ENCODE measurements around the gene CABP2. TPM values are rescaled to one million over a fixed set of nuclear protein-coding genes. Genes with fewer than 3 reads are reported as not detected.

The CABP2 gene
- total RNA-seq, 4 donors from 2014 or later: not detected

DNA sequence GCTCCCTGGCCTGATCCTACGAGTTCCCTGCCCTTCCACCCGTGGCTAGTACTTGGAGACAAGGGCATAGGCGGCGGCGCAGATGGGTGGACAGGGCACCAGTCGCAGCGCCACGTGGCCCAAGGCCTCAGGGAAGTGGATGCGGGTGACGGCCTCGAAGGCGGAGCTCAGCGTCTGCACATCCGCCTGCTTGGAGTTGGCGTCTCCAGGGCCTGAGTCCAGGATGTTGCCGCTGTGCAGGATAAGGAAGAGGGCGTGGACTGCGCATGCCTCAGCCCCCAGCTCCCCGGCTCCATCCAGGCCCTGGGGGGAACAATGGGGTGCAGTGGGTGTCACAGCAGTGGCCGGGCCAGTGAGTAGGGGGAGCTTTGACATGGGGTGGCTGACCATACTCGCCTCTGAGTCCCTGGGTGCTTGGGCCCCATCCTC, 24.7 kb downstream of the CABP2 start:
- H3K4me1 ChIP-seq: peaks cover 0 to 5% (median 3%) of the 10 kb centered on the region in 4 donors
- TF ChIP-seq POLR2A (IDR thresholded peaks at IDR 0.05): no peak
- TF ChIP-seq, protein P1, sequence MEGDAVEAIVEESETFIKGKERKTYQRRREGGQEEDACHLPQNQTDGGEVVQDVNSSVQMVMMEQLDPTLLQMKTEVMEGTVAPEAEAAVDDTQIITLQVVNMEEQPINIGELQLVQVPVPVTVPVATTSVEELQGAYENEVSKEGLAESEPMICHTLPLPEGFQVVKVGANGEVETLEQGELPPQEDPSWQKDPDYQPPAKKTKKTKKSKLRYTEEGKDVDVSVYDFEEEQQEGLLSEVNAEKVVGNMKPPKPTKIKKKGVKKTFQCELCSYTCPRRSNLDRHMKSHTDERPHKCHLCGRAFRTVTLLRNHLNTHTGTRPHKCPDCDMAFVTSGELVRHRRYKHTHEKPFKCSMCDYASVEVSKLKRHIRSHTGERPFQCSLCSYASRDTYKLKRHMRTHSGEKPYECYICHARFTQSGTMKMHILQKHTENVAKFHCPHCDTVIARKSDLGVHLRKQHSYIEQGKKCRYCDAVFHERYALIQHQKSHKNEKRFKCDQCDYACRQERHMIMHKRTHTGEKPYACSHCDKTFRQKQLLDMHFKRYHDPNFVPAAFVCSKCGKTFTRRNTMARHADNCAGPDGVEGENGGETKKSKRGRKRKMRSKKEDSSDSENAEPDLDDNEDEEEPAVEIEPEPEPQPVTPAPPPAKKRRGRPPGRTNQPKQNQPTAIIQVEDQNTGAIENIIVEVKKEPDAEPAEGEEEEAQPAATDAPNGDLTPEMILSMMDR (IDR thresholded peaks at IDR 0.05): no peak
- DNase-seq: no peak
- H3K9me3 ChIP-seq: no peaks in the 10 kb centered on the region
- no peak overlapping the region for H3K27ac ChIP-seq
- H3K27me3 ChIP-seq: no peaks in the 10 kb centered on the region
- peaks cover 0 to 79% (median 0%) of the 10 kb centered on the region in 3 donors for H3K36me3 ChIP-seq
- no peak overlapping the region for H3K4me3 ChIP-seq

DNA sequence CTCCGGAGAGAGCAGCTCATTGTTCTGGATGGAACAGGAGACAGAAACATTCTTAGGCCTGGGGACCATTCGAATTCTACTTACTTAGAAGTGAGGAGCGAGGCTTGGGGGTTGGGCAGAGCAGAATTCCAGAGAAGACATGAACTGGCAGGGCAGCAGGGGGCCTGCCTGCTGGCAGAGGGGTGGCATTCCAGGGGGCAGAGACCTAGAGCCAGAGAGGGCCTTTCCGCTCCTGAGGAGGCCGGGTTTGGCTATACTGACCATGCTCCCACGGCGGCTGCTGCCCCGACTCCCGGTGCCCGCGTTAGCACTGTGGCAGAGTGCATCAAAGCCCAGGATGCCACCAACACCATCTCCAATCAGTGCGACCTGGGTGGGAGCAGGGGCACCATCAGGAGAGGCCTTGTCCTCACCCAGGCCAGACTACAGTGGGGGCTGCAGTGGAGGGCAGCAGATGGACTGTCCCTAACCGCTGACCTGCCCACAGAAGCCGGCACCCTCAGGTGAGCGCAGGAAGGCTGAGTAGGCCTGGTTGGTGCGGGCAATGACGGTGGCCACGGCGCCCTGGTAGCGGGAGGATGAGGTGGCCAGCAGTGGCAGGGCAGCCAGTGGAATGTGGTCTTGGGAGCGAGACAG, 25.5 kb downstream of the CABP2 start:
- DNase-seq: no peak
- no peaks in the 10 kb centered on the region for H3K9me3 ChIP-seq
- H3K27ac ChIP-seq: no peak overlapping the region
- no peaks in the 10 kb centered on the region for H3K4me1 ChIP-seq
- H3K27me3 ChIP-seq: no peaks in the 10 kb centered on the region
- no peak for TF ChIP-seq POLR2A (IDR thresholded peaks at IDR 0.05)
- TF ChIP-seq, protein P1 (IDR thresholded peaks at IDR 0.05): no peak
- peaks cover 0 to 86% (median 0%) of the 10 kb centered on the region in 3 donors for H3K36me3 ChIP-seq
- no peak overlapping the region for H3K4me3 ChIP-seq

DNA sequence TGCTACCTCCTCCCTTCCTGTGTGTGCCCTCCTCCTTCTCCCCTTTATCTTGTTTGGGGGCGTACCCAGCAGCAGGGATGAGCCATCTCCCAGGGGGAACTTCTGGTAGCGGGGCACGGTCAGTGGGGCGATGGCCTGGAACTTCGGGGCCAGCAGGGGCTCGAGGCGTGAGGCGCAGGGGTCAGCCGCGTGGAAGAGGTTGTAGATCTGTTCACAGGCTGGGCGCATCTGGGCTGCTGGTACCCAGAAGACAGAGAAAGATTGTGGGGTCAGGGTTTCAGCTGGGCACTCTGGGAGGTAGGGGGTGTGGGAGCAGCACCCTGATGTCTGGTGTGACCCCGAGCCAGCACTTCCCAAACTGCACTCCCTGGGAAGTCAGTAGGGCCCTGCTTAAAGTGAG, 27.1 kb downstream of the CABP2 start:
- no peak overlapping the region for H3K27ac ChIP-seq
- TF ChIP-seq, protein P1 (IDR thresholded peaks at IDR 0.05): no peak
- TF ChIP-seq POLR2A (IDR thresholded peaks at IDR 0.05): no peak
- no peak for DNase-seq
- H3K9me3 ChIP-seq: no peaks in the 10 kb centered on the region
- no peaks in the 10 kb centered on the region for H3K27me3 ChIP-seq
- no peak overlapping the region for H3K4me3 ChIP-seq
- H3K4me1 ChIP-seq: no peaks in the 10 kb centered on the region
- H3K36me3 ChIP-seq: peaks cover 0 to 86% (median 0%) of the 10 kb centered on the region in 3 donors

DNA sequence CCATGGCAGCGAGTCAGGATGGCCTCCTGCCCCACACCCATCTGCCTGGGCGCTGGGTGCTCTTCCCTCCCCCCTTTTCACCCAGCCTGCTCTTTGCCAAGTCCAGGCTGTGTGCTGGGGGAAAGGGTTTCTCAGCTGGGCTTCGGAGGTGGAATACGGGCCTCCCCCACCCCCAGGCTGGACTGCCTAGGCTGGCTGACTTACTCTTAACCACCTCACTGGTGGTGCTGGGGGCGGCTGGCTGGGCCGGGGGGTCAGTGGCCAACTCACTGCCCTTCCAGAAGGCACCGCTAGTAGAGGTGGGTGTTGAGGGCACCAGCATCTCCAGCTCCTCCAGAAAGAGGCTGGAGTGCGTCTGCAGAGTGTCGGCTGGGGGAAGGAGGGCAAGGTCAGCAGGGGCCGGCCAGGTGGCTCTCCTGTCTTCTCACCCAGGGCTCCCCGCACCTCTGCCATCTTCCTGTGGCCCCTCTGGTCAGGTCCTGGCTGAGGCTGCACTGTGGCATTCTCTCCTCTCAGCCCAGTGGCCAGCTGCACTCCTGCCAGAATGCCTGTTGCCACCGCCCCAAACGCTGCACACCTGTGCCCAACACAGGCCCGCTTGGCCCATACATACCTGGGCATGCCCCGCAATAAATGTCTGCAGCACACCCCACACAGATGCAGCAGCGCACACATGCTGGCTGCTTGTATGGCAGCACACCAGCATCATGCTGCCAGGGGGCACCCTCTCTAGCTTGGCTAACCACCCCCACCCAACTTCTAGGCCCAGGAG, 27.8 kb downstream of the CABP2 start:
- H3K9me3 ChIP-seq: no peaks in the 10 kb centered on the region
- no peaks in the 10 kb centered on the region for H3K27me3 ChIP-seq
- no peak overlapping the region for H3K4me3 ChIP-seq
- no peaks in the 10 kb centered on the region for H3K4me1 ChIP-seq
- no peak overlapping the region for H3K27ac ChIP-seq
- TF ChIP-seq, protein P1 (IDR thresholded peaks at IDR 0.05): no peak
- no peak for TF ChIP-seq POLR2A (IDR thresholded peaks at IDR 0.05)
- DNase-seq: no peak
- peaks cover 0 to 89% (median 0%) of the 10 kb centered on the region in 3 donors for H3K36me3 ChIP-seq

DNA sequence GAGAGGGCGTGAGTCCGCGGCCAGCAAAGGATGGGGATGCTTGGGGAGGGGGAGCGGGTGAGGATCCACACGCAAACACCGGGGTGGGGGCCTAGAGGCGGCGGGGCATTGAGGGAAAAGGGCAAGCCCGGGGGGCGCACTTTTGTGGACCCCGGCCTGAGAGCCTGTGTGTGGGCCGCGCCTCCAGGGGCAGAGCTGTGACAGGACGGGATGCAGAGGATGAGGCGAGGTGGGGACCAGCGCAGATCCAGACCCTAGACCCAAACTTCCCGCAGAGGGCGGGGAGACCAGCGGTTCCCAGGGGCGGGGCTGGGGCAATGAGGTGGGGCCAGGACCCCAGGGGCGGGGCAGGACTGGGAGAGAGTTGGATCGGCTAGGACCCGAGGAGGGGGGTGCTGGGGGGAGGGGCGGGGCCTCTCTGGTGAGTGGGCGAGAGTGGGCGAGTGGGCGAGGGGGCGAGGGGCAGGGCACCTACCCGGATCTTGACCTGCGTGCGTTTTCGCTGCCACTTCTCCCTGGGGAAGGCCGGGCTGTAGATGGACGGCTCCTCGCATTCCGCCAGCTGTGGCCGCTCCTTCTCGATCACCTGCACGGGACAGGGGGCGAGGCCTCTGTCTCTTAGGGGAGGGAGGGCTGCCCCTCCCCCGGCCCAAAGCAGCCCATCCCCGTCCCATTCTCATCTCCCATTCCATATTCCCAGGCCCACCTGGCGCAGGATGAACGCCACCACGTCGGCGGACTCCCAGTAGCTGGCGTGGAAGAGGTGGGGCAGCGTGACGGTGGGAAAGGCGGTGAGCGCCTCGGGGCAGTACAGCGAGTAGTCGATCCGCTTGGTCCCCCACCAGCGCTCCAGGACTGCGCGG, 28.6 kb downstream of the CABP2 start:
- H3K27me3 ChIP-seq: no peaks in the 10 kb centered on the region
- DNase-seq: no peak
- peaks cover 0 to 88% (median 0%) of the 10 kb centered on the region in 3 donors for H3K36me3 ChIP-seq
- no peak overlapping the region for H3K4me3 ChIP-seq
- no peak overlapping the region for H3K27ac ChIP-seq
- H3K4me1 ChIP-seq: no peaks in the 10 kb centered on the region
- no peaks in the 10 kb centered on the region for H3K9me3 ChIP-seq
- TF ChIP-seq, protein P1 (IDR thresholded peaks at IDR 0.05): no peak
- no peak for TF ChIP-seq POLR2A (IDR thresholded peaks at IDR 0.05)

Measured in Peyer's patch (tissue), 4 donors.